Peyer's patch (tissue), 4 donors: ENCODE measurements around the gene UIMC1. TPM values are rescaled to one million over a fixed set of nuclear protein-coding genes. Genes with fewer than 3 reads are reported as not detected.

Experiments used
- DNase-seq, 3 donors: peaks; one replicate each; pipeline ENCODE4 v3.0.0-alpha.2; 2017 to 2019
- H3K27ac ChIP-seq, 4 donors: fragments of 200-600 bp; sonication (generic); one replicate each; pipeline ENCODE4 v1.5.1; 2016 to 2019
- H3K27me3 ChIP-seq, 2 donors: fragments of 200-600 bp; sonication (generic); one replicate each; pipeline ENCODE4 v1.5.1; 2019
- H3K36me3 ChIP-seq, 3 donors: fragments of 200-600 bp; sonication (generic); one replicate each; pipeline ENCODE4 v1.5.1; 2016 to 2019
- H3K4me1 ChIP-seq, 4 donors: fragments of 200-600 bp; sonication (generic); one replicate each; pipeline ENCODE4 v1.5.1; 2016 to 2019
- H3K4me3 ChIP-seq, 4 donors: fragments of 200-600 bp; sonication (generic); 1 replicate in 3 of 4; 2 replicates in 1 of 4; pipeline ENCODE4 v1.5.1; 2016 to 2019; ENCODE audit warnings: mild to moderate bottlenecking in 1 of 4
- H3K9me3 ChIP-seq, 4 donors: fragments of 200-600 bp; sonication (generic); one replicate each; pipeline ENCODE4 v1.5.1; 2016 to 2019; ENCODE audit warnings: mild to moderate bottlenecking in 1 of 4
- CTCF ChIP-seq, 6 experiments: fragments of 450-650 bp in 4 of 6; fragments of 200-600 bp in 2 of 6; sonication (generic) in 1 of 6; IDR thresholded peaks; one replicate each; pipeline ENCODE4 v1.5.1; 2017 to 2019; ENCODE audit warnings: antibody characterized with exemption in 6 of 6, mild to moderate bottlenecking in 3 of 6, moderate library complexity in 1 of 6
- POLR2A ChIP-seq, 2 donors: fragments of 450-650 bp; IDR thresholded peaks; one replicate each; pipeline ENCODE4 v1.5.1; 2017; ENCODE audit warnings: antibody characterized with exemption in 2 of 2, mild to moderate bottlenecking in 2 of 2, moderate library complexity in 2 of 2
- total RNA-seq, 4 donors: library from RNA; depleted of rRNA; stranded (reverse); fragments of >200 nt; gene quantifications; one replicate each; pipeline ENCODE4 v1.1.0, GENCODE V29; 2016

UIMC1 gene
- total RNA-seq, 4 donors from 2014 or later, result 22.4 to 111 (median 41.3) TPM

- no peak for DNase-seq
- Histone ChIP-seq H3K9me3 (no peaks in the 10 kb centered on the region), H3K36me3 (no peaks in the 10 kb centered on the region), H3K27ac (no peak overlapping the region), H3K4me1 (no peaks in the 10 kb centered on the region), H3K27me3 (peaks cover 0 to 6% of the 10 kb centered on the region in 2 donors), H3K4me3 (no peak overlapping the region)
- TF ChIP-seq POLR2A (IDR thresholded peaks at IDR 0.05), result no peak
- no peak for TF ChIP-seq CTCF (IDR thresholded peaks at IDR 0.05)
These were observed 146.7 kb downstream of the UIMC1 start for GRCh38 chr5:176859916-176860315.

DNA sequence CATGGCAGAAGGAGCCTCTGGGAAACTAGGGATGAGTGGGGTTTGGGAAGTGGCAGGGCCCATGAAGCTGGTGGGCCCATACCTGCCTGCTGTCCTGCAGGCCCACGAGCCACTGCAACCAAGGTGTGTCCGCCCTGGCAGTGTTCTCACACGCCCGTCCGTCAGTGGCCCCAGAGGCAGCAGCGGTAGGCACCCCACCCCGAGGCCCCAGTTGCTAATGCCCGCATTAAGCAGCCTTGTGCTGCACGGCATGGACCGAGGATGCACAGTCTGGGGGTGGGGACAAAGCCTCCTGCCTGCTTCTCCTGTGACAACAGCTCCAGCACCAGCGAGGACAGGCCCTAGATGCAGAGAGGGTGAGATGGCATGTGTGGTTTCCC is 148.7 kb downstream of the UIMC1 start:
- no peak for TF ChIP-seq CTCF (IDR thresholded peaks at IDR 0.05)
- TF ChIP-seq POLR2A (IDR thresholded peaks at IDR 0.05), result no peak
- Histone ChIP-seq H3K36me3 (no peaks in the 10 kb centered on the region), H3K27me3 (peaks cover 0 to 6% of the 10 kb centered on the region in 2 donors), H3K4me3 (no peak overlapping the region), H3K9me3 (no peaks in the 10 kb centered on the region), H3K27ac (no peak overlapping the region), H3K4me1 (no peaks in the 10 kb centered on the region)
- DNase-seq, result no peak

GRCh38 chr5:176857216-176857893 is 149.2 kb downstream of the UIMC1 start:
- H3K9me3 ChIP-seq, result no peaks in the 10 kb centered on the region
- H3K27ac ChIP-seq, result no peak overlapping the region
- H3K27me3 ChIP-seq, result peaks cover 0 to 3% of the 10 kb centered on the region in 2 donors
- no peak for TF ChIP-seq POLR2A (IDR thresholded peaks at IDR 0.05)
- TF ChIP-seq CTCF (IDR thresholded peaks at IDR 0.05), result no peak
- no peaks in the 10 kb centered on the region for H3K4me1 ChIP-seq
- no peak for DNase-seq
- no peaks in the 10 kb centered on the region for H3K36me3 ChIP-seq
- no peak overlapping the region for H3K4me3 ChIP-seq

DNA sequence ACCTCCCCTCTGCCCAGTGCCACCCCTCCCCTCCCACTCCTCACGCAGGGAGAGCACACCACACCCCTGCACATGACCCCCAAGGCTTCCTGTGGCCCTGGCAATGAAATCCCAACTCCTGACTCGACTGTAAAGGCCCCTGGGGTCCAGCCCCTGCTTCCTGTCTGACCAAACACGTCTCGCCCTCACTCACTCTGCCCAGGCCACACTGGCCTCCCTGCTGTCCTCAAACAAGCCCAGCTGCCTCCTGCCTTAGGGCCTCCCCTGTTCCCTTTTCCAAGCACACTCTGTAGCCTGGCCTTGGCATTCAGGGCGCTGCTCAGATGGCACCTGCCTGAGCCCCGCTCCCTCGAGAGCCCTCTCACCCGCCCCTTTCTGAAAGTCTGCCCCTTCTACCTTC is 149.8 kb downstream of the UIMC1 start:
- H3K4me1 ChIP-seq, result no peaks in the 10 kb centered on the region
- H3K9me3 ChIP-seq, result no peaks in the 10 kb centered on the region
- H3K4me3 ChIP-seq, result no peak overlapping the region
- no peaks in the 10 kb centered on the region for H3K36me3 ChIP-seq
- no peak overlapping the region for H3K27ac ChIP-seq
- no peak for DNase-seq
- H3K27me3 ChIP-seq, result no peaks in the 10 kb centered on the region
- TF ChIP-seq POLR2A (IDR thresholded peaks at IDR 0.05), result no peak

- Histone ChIP-seq H3K27me3 (no peaks in the 10 kb centered on the region), H3K36me3 (no peaks in the 10 kb centered on the region), H3K4me3 (no peak overlapping the region), H3K27ac (no peak overlapping the region), H3K4me1 (no peaks in the 10 kb centered on the region), H3K9me3 (no peaks in the 10 kb centered on the region)
- DNase-seq, result no peak
- TF ChIP-seq CTCF (IDR thresholded peaks at IDR 0.05) (no peak), POLR2A (IDR thresholded peaks at IDR 0.05) (no peak)
These were observed 151.0 kb downstream of the UIMC1 start for GRCh38 chr5:176855598-176855997.

Other genes starting within 250 kb of the UIMC1 start
- under 1 TPM in 1 of 4 donors, not detected in 3; 0.18 TPM for gene UNC5A, start 196.2 kb downstream of the UIMC1 start, total RNA-seq
- 1 to 10 TPM; 1.6 to 7.4 (median 3.6) TPM for gene HK3, start 107.4 kb downstream of the UIMC1 start, total RNA-seq
- gene ZNF346, start 15.9 kb upstream of the UIMC1 start, total RNA-seq, result 10 to 100 TPM; 15.9 to 27.3 (median 20.0) TPM
- gene FGFR4, start 80.1 kb upstream of the UIMC1 start, total RNA-seq, result 100 to 1,000 TPM in 1 of 4 donors, 10 to 100 TPM in 3; 43.0 to 264 (median 72.3) TPM
- gene NSD1, start 127.0 kb upstream of the UIMC1 start, total RNA-seq, result 100 to 1,000 TPM in 1 of 4 donors, 10 to 100 TPM in 3; 46.4 to 112 (median 50.1) TPM